Measurements from ENCODE around the gene RCBTB2.

The RCBTB2 gene

GRCh38 chr13:48545608-48546007 lies 12.7 kb upstream of the RCBTB2 start:
- Mint-ChIP-seq H3K4me1 (peaks cover 15% of the 10 kb centered on the region), H3K27ac (no peak overlapping the region), H3K4me3 (no peak overlapping the region), H3K27me3 (ENCODE audit: low read depth, poor library complexity) (peaks cover 5% of the 10 kb centered on the region), H3K36me3 (ENCODE audit: low read depth) (no peaks in the 10 kb centered on the region), H3K9me3 (peaks cover 9% of the 10 kb centered on the region)
- TF ChIP-seq CTCF (IDR thresholded peaks at IDR 0.05): no peak
- DNase-seq: no peak

- H3K9me3 Mint-ChIP-seq: no peaks in the 10 kb centered on the region
- H3K4me3 Mint-ChIP-seq: no peak overlapping the region
- peaks cover 3% of the 10 kb centered on the region for H3K27me3 Mint-ChIP-seq (ENCODE audit: low read depth, poor library complexity)
- no peak for TF ChIP-seq CTCF (IDR thresholded peaks at IDR 0.05)
- no peak overlapping the region for H3K27ac Mint-ChIP-seq
- peaks cover 15% of the 10 kb centered on the region for H3K4me1 Mint-ChIP-seq
- peak; percentile 27 for DNase-seq
- H3K36me3 Mint-ChIP-seq (ENCODE audit: low read depth): no peaks in the 10 kb centered on the region
These were observed 9.9 kb upstream of the RCBTB2 start for GRCh38 chr13:48542581-48543341.

- no peak for DNase-seq
- H3K4me3 Mint-ChIP-seq: no peak overlapping the region
- H3K27me3 Mint-ChIP-seq (ENCODE audit: low read depth, poor library complexity): peaks cover 3% of the 10 kb centered on the region
- no peak overlapping the region for H3K27ac Mint-ChIP-seq
- H3K9me3 Mint-ChIP-seq: no peaks in the 10 kb centered on the region
- no peaks in the 10 kb centered on the region for H3K36me3 Mint-ChIP-seq (ENCODE audit: low read depth)
- H3K4me1 Mint-ChIP-seq: peaks cover 15% of the 10 kb centered on the region
- TF ChIP-seq CTCF (IDR thresholded peaks at IDR 0.05): no peak
These were observed 9.3 kb upstream of the RCBTB2 start for GRCh38 chr13:48542138-48542537.

GRCh38 chr13:48539550-48539949 lies 6.7 kb upstream of the RCBTB2 start:
- TF ChIP-seq CTCF (IDR thresholded peaks at IDR 0.05): no peak
- Mint-ChIP-seq H3K36me3 (ENCODE audit: low read depth) (no peaks in the 10 kb centered on the region), H3K4me3 (no peak overlapping the region), H3K4me1 (peaks cover 20% of the 10 kb centered on the region), H3K27ac (no peak overlapping the region), H3K9me3 (no peaks in the 10 kb centered on the region), H3K27me3 (ENCODE audit: low read depth, poor library complexity) (peaks cover 6% of the 10 kb centered on the region)
- no peak for DNase-seq

GRCh38 chr13:48536621-48537250 lies 3.9 kb upstream of the RCBTB2 start:
- TF ChIP-seq CTCF (IDR thresholded peaks at IDR 0.05): no peak
- Mint-ChIP-seq H3K27me3 (ENCODE audit: low read depth, poor library complexity) (peaks cover 3% of the 10 kb centered on the region), H3K4me3 (no peak overlapping the region), H3K9me3 (no peaks in the 10 kb centered on the region), H3K27ac (no peak overlapping the region), H3K36me3 (ENCODE audit: low read depth) (no peaks in the 10 kb centered on the region), H3K4me1 (peaks cover 24% of the 10 kb centered on the region)
- DNase-seq: no peak

- H3K4me1 Mint-ChIP-seq: peaks cover 33% of the 10 kb centered on the region
- H3K36me3 Mint-ChIP-seq (ENCODE audit: low read depth): no peaks in the 10 kb centered on the region
- peaks cover 3% of the 10 kb centered on the region for H3K27me3 Mint-ChIP-seq (ENCODE audit: low read depth, poor library complexity)
- H3K4me3 Mint-ChIP-seq: no peak overlapping the region
- H3K27ac Mint-ChIP-seq: no peak overlapping the region
- TF ChIP-seq CTCF (IDR thresholded peaks at IDR 0.05): no peak
- H3K9me3 Mint-ChIP-seq: no peaks in the 10 kb centered on the region
- no peak for DNase-seq
These were observed 2.9 kb upstream of the RCBTB2 start for GRCh38 chr13:48535766-48536165.

Measured in nephron progenitor cell (in vitro differentiated cells).